ENCODE measurements around the gene ABTB1. TPM values are rescaled to one million over a fixed set of nuclear protein-coding genes. Genes with fewer than 3 reads are reported as not detected.

The ABTB1 gene
- total RNA-seq, 2 donors from 2014 or later, result 27.7 to 28.9 TPM

DNA sequence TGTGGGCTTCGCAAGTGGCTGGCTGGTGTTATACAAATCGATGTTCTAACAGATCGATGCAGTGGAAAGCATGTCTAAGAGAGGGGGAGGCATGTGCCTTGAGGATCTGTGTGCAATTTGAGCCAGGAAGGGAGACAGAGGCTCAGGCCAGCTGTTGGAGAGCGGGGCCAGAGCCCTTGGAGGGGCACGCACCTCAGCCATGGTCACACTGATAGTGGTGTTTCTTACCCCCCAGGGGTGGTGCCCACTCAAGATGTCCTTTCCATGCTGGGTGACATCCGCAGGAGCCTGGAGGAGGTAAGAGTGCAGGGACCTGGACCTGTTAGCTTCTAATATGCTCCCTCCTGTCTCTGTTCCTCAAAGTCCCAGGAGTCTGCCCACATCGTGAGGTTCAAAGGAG is 3.8 kb upstream of the ABTB1 start:
- peak; percentile 50 for DNase-seq (ENCODE audit: low spot score)
- intact Hi-C loops (cut with DNase I), result no loop called here

DNA sequence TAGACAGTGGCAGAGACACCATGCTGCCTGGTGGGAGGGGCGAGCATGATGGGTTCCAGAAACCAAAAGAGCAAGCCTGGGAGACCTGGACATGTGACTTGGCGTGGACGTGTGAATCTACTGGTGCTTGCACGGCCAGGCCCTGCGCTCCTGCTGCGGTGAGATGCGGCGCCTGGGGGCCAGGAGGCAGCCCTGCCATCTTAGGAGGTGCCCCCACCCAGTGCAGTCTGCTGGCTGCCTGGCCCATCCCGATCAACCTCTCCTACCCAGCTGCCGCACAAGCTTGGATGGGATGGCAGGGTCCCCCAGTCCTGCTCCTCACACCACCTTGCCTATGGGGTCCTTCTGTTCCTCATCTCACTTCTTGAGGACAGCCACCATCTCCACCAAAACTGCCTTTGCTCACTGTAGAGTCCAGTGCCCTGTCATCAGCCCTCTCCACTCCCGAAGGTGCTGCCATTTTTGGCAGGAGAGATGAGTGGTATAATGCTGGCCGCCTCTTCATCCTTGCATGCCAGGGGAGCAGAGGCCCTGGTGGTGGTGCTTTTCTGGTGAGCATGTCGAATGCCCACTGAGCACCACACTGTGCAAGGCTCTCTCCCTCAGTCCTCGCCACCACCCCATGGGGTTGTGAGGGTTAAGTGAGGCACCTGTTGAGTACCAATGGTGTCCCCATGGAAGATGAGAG is 3.1 kb upstream of the ABTB1 start:
- intact Hi-C loops (cut with DNase I), result no loop called here
- DNase-seq (ENCODE audit: low spot score), result peak; percentile 74

DNA sequence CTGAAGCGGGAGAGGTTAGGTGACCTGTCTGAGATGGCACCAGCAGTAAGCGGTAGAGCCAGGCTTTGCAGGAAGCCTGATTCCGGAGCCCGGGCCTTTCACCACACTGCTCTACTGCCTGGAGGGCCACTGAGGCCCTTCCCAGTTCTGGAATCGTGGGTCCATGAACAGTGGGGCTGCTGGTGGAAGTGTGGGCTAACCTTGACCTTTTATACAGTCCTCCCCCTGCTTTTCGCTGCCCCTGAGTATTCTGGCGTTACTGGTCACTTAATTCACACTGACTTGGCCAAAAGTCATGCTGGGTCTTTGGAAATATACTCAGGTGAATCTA is 2.6 kb upstream of the ABTB1 start:
- intact Hi-C loops (cut with DNase I), result no loop called here
- DNase-seq (ENCODE audit: low spot score), result no peak

GRCh38 chr3:127670761-127671522 is 1.8 kb upstream of the ABTB1 start:
- intact Hi-C loops (cut with DNase I), result no loop called here
- peak; percentile 64 for DNase-seq (ENCODE audit: low spot score)

- intact Hi-C loops (cut with DNase I), result no loop called here
- DNase-seq (ENCODE audit: low spot score), result peak; percentile 84
These were observed 976 bp upstream of the ABTB1 start for GRCh38 chr3:127671523-127672428.

DNA sequence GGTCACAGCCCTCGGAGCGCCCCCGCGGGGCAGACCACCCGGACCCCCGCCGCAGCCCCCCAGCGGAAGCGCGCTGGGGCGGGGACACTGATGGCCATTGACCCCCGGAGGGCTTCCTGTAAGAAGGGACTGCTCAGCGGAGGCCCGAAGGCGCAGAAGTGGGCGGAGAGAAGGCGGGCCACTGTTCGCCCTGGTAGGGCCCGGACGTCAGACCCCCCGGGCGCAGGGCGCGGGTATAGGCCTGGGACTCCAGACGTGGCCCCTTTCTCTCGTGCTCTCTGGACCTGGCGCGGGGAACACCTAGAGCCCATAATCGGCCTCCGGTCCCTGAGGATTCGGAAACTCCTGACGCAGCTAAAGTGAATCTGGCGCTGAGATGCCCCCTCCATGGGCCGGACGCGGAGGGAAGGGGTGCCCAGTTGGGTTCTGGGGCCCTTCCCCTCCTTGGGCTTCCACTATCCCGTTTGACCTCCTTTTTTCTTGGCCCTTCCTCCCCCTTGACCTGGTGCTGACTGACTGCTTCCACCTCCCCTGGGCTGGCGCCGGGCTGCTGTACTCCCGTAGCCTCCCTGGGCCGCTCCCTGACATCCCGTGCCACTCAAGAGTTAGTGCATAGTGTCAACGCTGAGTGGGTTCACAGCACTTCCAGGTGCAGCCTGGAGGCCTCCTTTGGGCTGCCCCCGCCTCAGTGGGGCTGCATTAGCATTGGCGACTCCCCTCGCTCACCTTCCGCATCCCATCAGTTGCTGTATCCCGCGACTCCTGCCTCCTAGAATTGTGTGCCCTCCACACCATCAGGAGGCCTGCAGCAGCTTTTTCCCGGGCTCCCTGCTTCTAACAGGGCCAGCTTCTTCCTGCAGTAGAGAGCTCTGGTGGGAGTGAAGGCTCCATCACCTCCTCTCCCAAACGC is 694 bp downstream of the ABTB1 start:
- peak; percentile 88 for DNase-seq (ENCODE audit: low spot score)
- intact Hi-C loops (cut with DNase I), result no loop called here

- peak; percentile 32 for DNase-seq (ENCODE audit: low spot score)
- intact Hi-C loops (cut with DNase I), result no loop called here
These were observed 1.5 kb downstream of the ABTB1 start for GRCh38 chr3:127674101-127674721.

GRCh38 chr3:127674790-127675189 is 2.0 kb downstream of the ABTB1 start:
- intact Hi-C loops (cut with DNase I), result no loop called here
- peak; percentile 48 for DNase-seq (ENCODE audit: low spot score)

GRCh38 chr3:127675651-127676391 is 3.1 kb downstream of the ABTB1 start:
- peak; percentile 79 for DNase-seq (ENCODE audit: low spot score)
- intact Hi-C loops (cut with DNase I), result no loop called here

- intact Hi-C loops (cut with DNase I), result no loop called here
- no peak for DNase-seq (ENCODE audit: low spot score)
These were observed 3.7 kb downstream of the ABTB1 start for GRCh38 chr3:127676456-127676855.

- DNase-seq (ENCODE audit: low spot score), result peak; percentile 72
- intact Hi-C loops (cut with DNase I), result no loop called here
These were observed 4.2 kb downstream of the ABTB1 start for GRCh38 chr3:127676921-127677351.

- peak; percentile 48 for DNase-seq (ENCODE audit: low spot score)
- intact Hi-C loops (cut with DNase I), result no loop called here
These were observed 5.0 kb downstream of the ABTB1 start for GRCh38 chr3:127677541-127678314.

DNA sequence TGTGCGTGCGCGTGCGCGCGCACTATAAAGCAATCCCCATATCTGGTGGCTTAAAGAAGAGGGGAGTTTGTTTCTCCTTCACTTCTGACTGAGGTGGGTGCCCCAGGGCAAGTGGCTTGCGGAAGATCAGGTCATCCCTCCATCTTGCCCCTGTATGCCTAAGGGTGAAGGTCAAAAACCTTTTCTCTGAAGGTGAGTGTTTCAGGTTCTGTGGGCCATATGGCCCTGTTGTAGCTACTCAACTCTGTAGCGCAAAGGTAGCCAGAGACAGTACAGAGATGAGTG is 5.5 kb downstream of the ABTB1 start:
- intact Hi-C loops (cut with DNase I), result no loop called here
- no peak for DNase-seq (ENCODE audit: low spot score)

GRCh38 chr3:127678611-127679533 is 6.1 kb downstream of the ABTB1 start:
- intact Hi-C loops (cut with DNase I), result no loop called here
- DNase-seq (ENCODE audit: low spot score), result peak; percentile 75

DNA sequence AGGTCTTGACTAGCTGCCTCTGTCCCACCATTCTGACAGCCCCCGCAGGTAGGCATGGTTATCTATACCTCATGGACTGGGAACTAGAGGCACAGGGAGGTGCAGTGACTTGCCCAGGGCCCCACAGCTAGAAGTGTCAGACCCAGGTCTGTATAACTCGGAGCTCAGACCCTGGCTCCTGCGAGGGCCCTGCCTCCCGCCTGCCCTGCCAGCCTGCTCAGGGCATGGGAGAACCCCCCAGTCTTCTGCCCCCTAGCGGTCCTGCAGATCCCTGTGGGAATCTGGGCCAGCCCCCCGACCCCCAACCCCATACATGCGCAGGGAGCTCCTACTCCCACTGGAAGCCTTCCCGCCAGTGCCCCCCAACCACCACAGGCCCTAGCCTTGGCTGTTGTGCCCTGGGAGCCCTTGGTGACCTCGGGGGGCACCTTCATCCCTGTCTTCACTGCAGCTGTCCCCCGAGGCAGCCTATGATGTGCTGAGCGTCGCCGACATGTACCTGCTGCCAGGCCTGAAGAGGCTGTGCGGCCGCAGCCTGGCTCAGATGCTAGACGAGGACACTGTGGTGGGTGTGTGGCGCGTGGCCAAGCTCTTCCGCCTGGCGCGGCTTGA is 6.9 kb downstream of the ABTB1 start:
- intact Hi-C loops (cut with DNase I), result no loop called here
- DNase-seq (ENCODE audit: low spot score), result peak; percentile 73

DNA sequence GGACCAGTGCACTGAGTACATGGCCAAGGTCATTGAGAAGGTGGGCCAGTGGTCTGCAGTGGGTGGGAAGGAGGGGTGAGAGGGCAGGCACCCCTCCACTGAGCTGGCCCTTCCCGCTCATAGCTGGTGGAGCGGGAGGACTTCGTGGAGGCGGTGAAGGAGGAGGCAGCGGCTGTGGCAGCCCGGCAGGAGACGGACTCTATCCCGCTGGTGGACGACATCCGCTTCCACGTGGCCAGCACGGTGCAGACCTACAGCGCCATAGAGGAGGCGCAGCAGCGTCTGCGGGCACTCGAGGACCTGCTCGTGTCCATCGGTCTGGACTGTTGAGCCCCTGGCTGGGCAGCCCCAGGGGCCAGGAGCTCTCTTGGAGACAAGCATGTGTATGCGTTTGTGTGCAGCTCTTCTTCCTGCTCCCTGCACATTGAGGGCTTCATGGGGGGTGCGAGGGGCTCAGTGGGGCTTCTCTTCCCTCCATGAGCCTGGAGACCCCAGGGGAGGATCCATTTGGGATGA is 7.5 kb downstream of the ABTB1 start:
- DNase-seq (ENCODE audit: low spot score), result peak; percentile 73
- intact Hi-C loops (cut with DNase I), result no loop called here

Data from posterior vena cava (tissue), 2 donors.